DMS79 treated with DMSO at 0.1 percent for 48 hours (cell line): ENCODE data around the gene ZNF224.

ENCODE experiments used
- DNase-seq: peaks from one replicate; lab custom pipeline; 2025; lab: John Stamatoyannopoulos, UW

Gene ZNF224

DNA sequence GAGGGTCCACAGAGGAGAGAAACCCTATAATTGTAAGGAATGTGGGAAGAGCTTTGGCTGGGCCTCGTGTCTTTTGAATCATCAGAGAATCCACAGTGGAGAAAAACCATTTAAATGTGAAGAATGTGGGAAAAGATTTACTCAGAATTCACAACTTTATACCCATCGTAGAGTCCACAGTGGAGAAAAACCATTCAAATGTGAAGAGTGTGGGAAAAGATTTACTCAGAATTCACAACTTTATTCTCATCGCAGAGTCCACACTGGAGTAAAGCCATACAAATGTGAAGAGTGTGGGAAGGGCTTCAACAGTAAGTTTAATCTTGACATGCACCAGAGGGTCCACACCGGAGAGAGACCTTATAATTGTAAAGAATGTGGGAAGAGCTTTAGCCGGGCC lies 37.8 kb downstream of the ZNF224 start:
- no peak for DNase-seq

GRCh38 chr19:44141191-44142058 lies 47.3 kb downstream of the ZNF224 start, which contains the start of gene ZNF234:
Gene ZNF234, plus strand, starts transcription at chr19:44141554. Its CDS starts 3,079 bp downstream, at chr19:44144633.
- peak; percentile 75 for DNase-seq

GRCh38 chr19:44142059-44142433 lies 47.9 kb downstream of the ZNF224 start:
- DNase-seq = no peak

- DNase-seq = no peak
These were observed 55.6 kb downstream of the ZNF224 start for GRCh38 chr19:44149776-44150175.

GRCh38 chr19:44151491-44151890 lies 57.3 kb downstream of the ZNF224 start:
- DNase-seq = no peak

DNA sequence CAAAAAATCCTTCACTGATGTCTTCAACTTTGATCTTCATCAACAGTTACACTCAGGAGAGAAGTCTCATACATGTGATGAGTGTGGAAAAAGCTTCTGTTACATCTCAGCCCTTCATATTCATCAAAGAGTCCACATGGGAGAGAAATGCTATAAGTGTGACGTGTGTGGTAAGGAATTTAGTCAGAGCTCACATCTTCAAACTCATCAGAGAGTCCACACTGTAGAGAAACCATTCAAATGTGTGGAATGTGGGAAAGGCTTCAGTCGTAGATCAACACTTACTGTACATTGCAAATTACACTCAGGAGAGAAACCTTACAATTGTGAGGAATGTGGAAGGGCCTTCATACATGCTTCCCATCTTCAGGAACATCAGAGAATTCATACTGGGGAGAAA lies 62.3 kb downstream of the ZNF224 start:
- DNase-seq = no peak
